Kidney (tissue), 14 donors: ENCODE data around the gene SEMA4A. TPM values are rescaled to one million over a fixed set of nuclear protein-coding genes. Genes with fewer than 3 reads are reported as not detected.

Source experiments
- DNase-seq, 5 donors: peaks; one replicate each; pipeline ENCODE4 v3.0.0-alpha.2; 2013 to 2020
- FAIRE-seq: peaks from 2 replicates; lab custom pipeline; 2012; peaks lifted over from hg19 to GRCh38; lab: Jason Lieb, UNC
- H3K27ac ChIP-seq, 2 donors: one replicate each; pipeline ENCODE4 v1.7.0; 2013; ENCODE audit warnings: low read depth in 2 of 2, low read length in 2 of 2, inconsistent platforms in 1 of 2
- H3K27me3 ChIP-seq: one replicate; pipeline ENCODE4 v1.7.1; 2013; ENCODE audit warnings: low read length, inconsistent platforms; ENCODE audit not compliant: control insufficient read depth, insufficient read depth
- H3K36me3 ChIP-seq, 3 donors: one replicate each; pipeline versions ENCODE4 v1.7.0 to v1.7.1; 2013; ENCODE audit warnings: low read length in 3 of 3, control low read depth in 1 of 3, inconsistent platforms in 1 of 3; ENCODE audit not compliant: insufficient read depth in 3 of 3, control insufficient read depth in 2 of 3
- H3K4me1 ChIP-seq, 3 donors: one replicate each; pipeline versions ENCODE4 v1.7.0 to v1.7.1; 2013; ENCODE audit warnings: low read length in 3 of 3, inconsistent platforms in 1 of 3, low read depth in 1 of 3; ENCODE audit not compliant: control insufficient read depth in 2 of 3, insufficient read depth in 2 of 3
- H3K4me3 ChIP-seq, 3 donors: one replicate each; pipeline versions ENCODE4 v1.7.0 to v1.8.1; 2013; ENCODE audit warnings: low read length in 3 of 3, control low read depth in 1 of 3, inconsistent platforms in 1 of 3
- H3K9ac ChIP-seq, 3 donors: one replicate each; pipeline versions ENCODE4 v1.7.0 to v1.7.1; 2013; ENCODE audit warnings: low read length in 3 of 3, control low read depth in 1 of 3, inconsistent platforms in 1 of 3
- H3K9me3 ChIP-seq, 3 donors: one replicate each; pipeline versions ENCODE4 v1.7.0 to v1.7.1; 2013; ENCODE audit warnings: low read length in 3 of 3, control low read depth in 1 of 3, inconsistent platforms in 1 of 3; ENCODE audit not compliant: control insufficient read depth in 2 of 3, insufficient read depth in 1 of 3
- intact Hi-C: fragments of 100-400 bp; cut with DNase I; formaldehyde crosslinking; loops from one replicate; pipeline ENCODE4 v1.11.1; 2022
- polyA plus RNA-seq: library from polyadenylated mRNA; stranded (reverse); fragments of 350-450 nt; fragmentation: Illumina TruSeq; extraction: RNeasy Lipid Tissue Mini Kit (QIAGEN cat#74804); gene quantifications from one replicate; pipeline ENCODE4 v1.2.3, GENCODE V29; 2014; ENCODE audit warnings: low read depth, low replicate concordance; ENCODE audit not compliant: insufficient read depth
- total RNA-seq: library from RNA; stranded (reverse); fragmentation: NEBNext Ultra II Directional; extraction: Animal tissue kit (Norgen Biotek cat#: 25700); gene quantifications from one replicate; pipeline ENCODE4 v1.2.1, GENCODE V29; 2021
- TF ChIP-seq, protein P1 (sequence below): IDR thresholded peaks from 3 replicates; pipeline ENCODE4 v1.5.1; 2012; ENCODE audit warnings: mild to moderate bottlenecking, moderate library complexity, borderline replicate concordance; ENCODE audit not compliant: insufficient read depth; ENCODE audit errors: extremely low read depth
- donor health status: control.
- donor health status: control.
- donor health status: control.
- donor health status: control.
- donor health status: control.
- donor health status: DM: yes; HTN: yes; CAD: no.
- donor health status: Normal renal cell carcinoma (clear cell type).

The SEMA4A gene
- total and polyA plus RNA-seq, 2 donors from 2014 or later = 16.4 to 45.9 TPM

DNA sequence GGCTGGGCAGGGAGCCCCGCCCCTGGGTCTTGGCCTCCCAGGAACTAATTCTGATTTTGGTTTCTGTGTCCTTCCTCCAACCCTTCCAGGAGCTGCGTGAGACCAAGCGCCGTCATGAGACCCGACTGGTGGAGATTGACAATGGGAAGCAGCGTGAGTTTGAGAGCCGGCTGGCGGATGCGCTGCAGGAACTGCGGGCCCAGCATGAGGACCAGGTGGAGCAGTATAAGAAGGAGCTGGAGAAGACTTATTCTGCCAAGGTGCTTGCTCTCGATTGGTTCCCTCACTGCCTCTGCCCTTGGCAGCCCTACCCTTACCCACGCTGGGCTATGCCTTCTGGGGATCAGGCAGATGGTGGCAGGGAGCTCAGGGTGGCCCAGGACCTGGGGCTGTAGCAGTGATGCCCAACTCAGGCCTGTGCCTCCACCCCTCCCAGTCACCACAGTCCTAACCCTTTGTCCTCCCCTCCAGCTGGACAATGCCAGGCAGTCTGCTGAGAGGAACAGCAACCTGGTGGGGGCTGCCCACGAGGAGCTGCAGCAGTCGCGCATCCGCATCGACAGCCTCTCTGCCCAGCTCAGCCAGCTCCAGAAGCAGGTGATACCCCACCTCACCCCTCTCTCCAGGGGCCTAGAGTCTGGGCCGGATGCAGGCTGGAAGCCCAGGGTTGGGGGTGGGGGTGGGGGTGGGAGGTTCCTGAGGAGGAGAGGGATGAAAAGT lies 18.5 kb upstream of the SEMA4A start:
- no peak overlapping the region for H3K27ac ChIP-seq
- H3K4me3 ChIP-seq = no peak overlapping the region
- FAIRE-seq = no peak
- no peak for DNase-seq
- intact Hi-C loops = loop anchor here (5.0 kb wide), 1 partner anchor 43 kb away; no protein-coding TSS in a partner anchor
- no peak overlapping the region for H3K9ac ChIP-seq
- H3K27me3 ChIP-seq = no peaks in the 10 kb centered on the region
- no peaks in the 10 kb centered on the region for H3K9me3 ChIP-seq
- peaks cover 11 to 67% (median 52%) of the 10 kb centered on the region in 3 donors for H3K36me3 ChIP-seq
- TF ChIP-seq, protein P1, sequence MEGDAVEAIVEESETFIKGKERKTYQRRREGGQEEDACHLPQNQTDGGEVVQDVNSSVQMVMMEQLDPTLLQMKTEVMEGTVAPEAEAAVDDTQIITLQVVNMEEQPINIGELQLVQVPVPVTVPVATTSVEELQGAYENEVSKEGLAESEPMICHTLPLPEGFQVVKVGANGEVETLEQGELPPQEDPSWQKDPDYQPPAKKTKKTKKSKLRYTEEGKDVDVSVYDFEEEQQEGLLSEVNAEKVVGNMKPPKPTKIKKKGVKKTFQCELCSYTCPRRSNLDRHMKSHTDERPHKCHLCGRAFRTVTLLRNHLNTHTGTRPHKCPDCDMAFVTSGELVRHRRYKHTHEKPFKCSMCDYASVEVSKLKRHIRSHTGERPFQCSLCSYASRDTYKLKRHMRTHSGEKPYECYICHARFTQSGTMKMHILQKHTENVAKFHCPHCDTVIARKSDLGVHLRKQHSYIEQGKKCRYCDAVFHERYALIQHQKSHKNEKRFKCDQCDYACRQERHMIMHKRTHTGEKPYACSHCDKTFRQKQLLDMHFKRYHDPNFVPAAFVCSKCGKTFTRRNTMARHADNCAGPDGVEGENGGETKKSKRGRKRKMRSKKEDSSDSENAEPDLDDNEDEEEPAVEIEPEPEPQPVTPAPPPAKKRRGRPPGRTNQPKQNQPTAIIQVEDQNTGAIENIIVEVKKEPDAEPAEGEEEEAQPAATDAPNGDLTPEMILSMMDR = no peak
- H3K4me1 ChIP-seq = peaks cover 3 to 8% (median 4%) of the 10 kb centered on the region in 3 donors

DNA sequence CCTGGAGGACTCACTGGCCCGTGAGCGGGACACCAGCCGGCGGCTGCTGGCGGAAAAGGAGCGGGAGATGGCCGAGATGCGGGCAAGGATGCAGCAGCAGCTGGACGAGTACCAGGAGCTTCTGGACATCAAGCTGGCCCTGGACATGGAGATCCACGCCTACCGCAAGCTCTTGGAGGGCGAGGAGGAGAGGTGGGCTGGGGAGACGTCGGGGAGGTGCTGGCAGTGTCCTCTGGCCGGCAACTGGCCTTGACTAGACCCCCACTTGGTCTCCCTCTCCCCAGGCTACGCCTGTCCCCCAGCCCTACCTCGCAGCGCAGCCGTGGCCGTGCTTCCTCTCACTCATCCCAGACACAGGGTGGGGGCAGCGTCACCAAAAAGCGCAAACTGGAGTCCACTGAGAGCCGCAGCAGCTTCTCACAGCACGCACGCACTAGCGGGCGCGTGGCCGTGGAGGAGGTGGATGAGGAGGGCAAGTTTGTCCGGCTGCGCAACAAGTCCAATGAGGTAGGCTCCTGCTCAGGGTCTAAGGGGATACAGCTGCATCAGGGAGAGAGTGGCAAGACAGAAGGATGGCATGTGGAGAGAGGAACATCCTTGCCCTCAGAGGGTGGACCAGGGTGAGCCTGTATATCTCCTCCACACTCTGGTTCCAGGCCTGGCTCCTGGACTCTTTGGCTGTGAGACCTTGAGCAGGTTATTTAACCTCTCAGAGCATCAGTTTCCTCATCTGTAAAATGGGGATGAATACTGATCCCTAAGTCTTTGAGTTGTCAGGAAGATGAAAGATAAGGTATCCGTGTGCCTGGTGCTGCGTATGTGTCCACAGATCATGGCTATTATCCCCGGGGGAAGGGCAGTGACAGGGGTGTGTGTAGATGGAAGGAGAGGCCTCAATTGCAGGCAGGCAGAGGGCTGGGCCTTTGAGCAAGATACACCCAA lies 17.2 kb upstream of the SEMA4A start:
- intact Hi-C loops = loop anchor here (5.0 kb wide), 1 partner anchor 44 kb away; no protein-coding TSS in a partner anchor

DNA sequence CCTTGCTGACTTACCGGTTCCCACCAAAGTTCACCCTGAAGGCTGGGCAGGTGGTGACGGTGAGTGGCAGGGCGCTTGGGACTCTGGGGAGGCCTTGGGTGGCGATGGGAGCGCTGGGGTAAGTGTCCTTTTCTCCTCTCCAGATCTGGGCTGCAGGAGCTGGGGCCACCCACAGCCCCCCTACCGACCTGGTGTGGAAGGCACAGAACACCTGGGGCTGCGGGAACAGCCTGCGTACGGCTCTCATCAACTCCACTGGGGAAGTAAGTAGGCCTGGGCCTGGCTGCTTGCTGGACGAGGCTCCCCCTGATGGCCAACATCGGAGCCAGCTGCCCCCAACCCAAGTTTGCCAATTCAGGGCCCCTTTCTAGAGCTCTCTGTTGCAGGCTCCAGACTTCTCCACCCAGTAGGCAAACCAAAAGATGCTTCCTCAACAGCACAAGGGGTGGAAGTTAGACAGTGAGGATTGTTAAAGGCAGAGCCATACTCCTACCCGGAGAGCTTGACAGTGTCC lies 16.4 kb upstream of the SEMA4A start:
- no peak overlapping the region for H3K9ac ChIP-seq
- H3K4me3 ChIP-seq = no peak overlapping the region
- DNase-seq = no peak
- no peaks in the 10 kb centered on the region for H3K27me3 ChIP-seq
- peaks cover 0 to 11% (median 9%) of the 10 kb centered on the region in 3 donors for H3K4me1 ChIP-seq
- FAIRE-seq = no peak
- H3K27ac ChIP-seq = no peak overlapping the region
- H3K9me3 ChIP-seq = no peaks in the 10 kb centered on the region
- intact Hi-C loops = loop anchor here (5.0 kb wide), 1 partner anchor 45 kb away; no protein-coding TSS in a partner anchor
- TF ChIP-seq, protein P1 = no peak
- H3K36me3 ChIP-seq = peaks cover 9 to 66% (median 47%) of the 10 kb centered on the region in 3 donors

More for the DNA sequence above, 17.2 kb upstream of the SEMA4A start:
- DNase-seq = no peak
- Histone ChIP-seq H3K9ac (no peak overlapping the region), H3K4me3 (no peak overlapping the region), H3K27ac (no peak overlapping the region), H3K36me3 (peaks cover 11 to 72% (median 52%) of the 10 kb centered on the region in 3 donors), H3K4me1 (peaks cover 0 to 6% (median 4%) of the 10 kb centered on the region in 3 donors), H3K27me3 (no peaks in the 10 kb centered on the region), H3K9me3 (no peaks in the 10 kb centered on the region)
- no peak for FAIRE-seq
- TF ChIP-seq, protein P1 = no peak
